Measurements from ENCODE around the gene MAP3K19. TPM values are rescaled to one million over a fixed set of nuclear protein-coding genes. Genes with fewer than 3 reads are reported as not detected.
A peak's percentile ranks its signal among the peaks of the same experiment; 100 is the strongest.

MAP3K19 gene
- total and polyA plus RNA-seq, 2 experiments from 2014 or later, result not detected

GRCh38 chr2:134934150-134934549 lies 113.1 kb downstream of the MAP3K19 start:
- 85% methylated on average over 2 of the region's 2 CpGs for WGBS (ENCODE audit: low lambda C conversion rate, missing lambda C conversion rate)
- H3K4me3 ChIP-seq, result no peak overlapping the region
- H3K4me1 ChIP-seq (ENCODE audit: insufficient read depth), result no peaks in the 10 kb centered on the region
- DNase-seq (ENCODE audit: low spot score), result no peak
- no peaks in the 10 kb centered on the region for H3K27me3 ChIP-seq
- no peaks in the 10 kb centered on the region for H3K9me2 ChIP-seq (replicated peaks; ENCODE audit: insufficient read depth)
- H3K4me2 ChIP-seq, result no peak overlapping the region
- H4K20me1 ChIP-seq (ENCODE audit: insufficient read depth, poor library complexity, severe bottlenecking), result peaks cover 89% of the 10 kb centered on the region
- no peaks in the 10 kb centered on the region for H3K36me3 ChIP-seq (replicated peaks; ENCODE audit: insufficient read depth, low read depth)
- H3K79me2 ChIP-seq, result peaks cover 99% of the 10 kb centered on the region
- no peaks in the 10 kb centered on the region for H3K9me3 ChIP-seq (ENCODE audit: low read depth)
- no peak overlapping the region for H3K27ac ChIP-seq
- TF ChIP-seq EZH2phosphoT487 (IDR thresholded peaks at IDR 0.05; ENCODE audit: low read depth, severe bottlenecking, unreplicated experiment) (no peak), CTCF (IDR thresholded peaks at IDR 0.05; ENCODE audit: poor library complexity) (no peak), EZH2 (IDR thresholded peaks at IDR 0.05; ENCODE audit: borderline replicate concordance) (no peak)
- H2AFZ ChIP-seq, result no peak overlapping the region

- Histone ChIP-seq H3K36me3 (replicated peaks; ENCODE audit: insufficient read depth, low read depth) (no peaks in the 10 kb centered on the region), H3K4me3 (no peak overlapping the region), H3K9me3 (ENCODE audit: low read depth) (no peaks in the 10 kb centered on the region), H3K79me2 (peaks cover 99% of the 10 kb centered on the region), H2AFZ (no peak overlapping the region), H3K27ac (no peak overlapping the region), H3K4me1 (ENCODE audit: insufficient read depth) (no peaks in the 10 kb centered on the region), H3K4me2 (no peak overlapping the region), H3K9me2 (replicated peaks; ENCODE audit: insufficient read depth) (no peaks in the 10 kb centered on the region), H4K20me1 (ENCODE audit: insufficient read depth, poor library complexity, severe bottlenecking) (peaks cover 91% of the 10 kb centered on the region), H3K27me3 (no peaks in the 10 kb centered on the region)
- TF ChIP-seq CTCF (IDR thresholded peaks at IDR 0.05; ENCODE audit: poor library complexity) (no peak), EZH2phosphoT487 (IDR thresholded peaks at IDR 0.05; ENCODE audit: low read depth, severe bottlenecking, unreplicated experiment) (no peak), EZH2 (IDR thresholded peaks at IDR 0.05; ENCODE audit: borderline replicate concordance) (no peak)
- WGBS (ENCODE audit: low lambda C conversion rate, missing lambda C conversion rate), result 97% methylated on average over 1 of the region's 1 CpG
- DNase-seq (ENCODE audit: low spot score), result no peak
Measured at GRCh38 chr2:134933732-134934131, 113.5 kb downstream of the MAP3K19 start.

GRCh38 chr2:134932864-134933526 lies 114.3 kb downstream of the MAP3K19 start:
- H2AFZ ChIP-seq, result no peak overlapping the region
- H3K27ac ChIP-seq, result peak overlapping the region; percentile 52
- H3K4me2 ChIP-seq, result peak overlapping the region; percentile 45
- peaks cover 93% of the 10 kb centered on the region for H4K20me1 ChIP-seq (ENCODE audit: insufficient read depth, poor library complexity, severe bottlenecking)
- 80% methylated on average over 3 of the region's 3 CpGs for WGBS (ENCODE audit: low lambda C conversion rate, missing lambda C conversion rate)
- no peak overlapping the region for H3K4me3 ChIP-seq
- TF ChIP-seq EZH2phosphoT487 (IDR thresholded peaks at IDR 0.05; ENCODE audit: low read depth, severe bottlenecking, unreplicated experiment) (no peak), EZH2 (IDR thresholded peaks at IDR 0.05; ENCODE audit: borderline replicate concordance) (no peak), CTCF (IDR thresholded peaks at IDR 0.05; ENCODE audit: poor library complexity) (no peak)
- no peaks in the 10 kb centered on the region for H3K9me3 ChIP-seq (ENCODE audit: low read depth)
- H3K9me2 ChIP-seq (replicated peaks; ENCODE audit: insufficient read depth), result no peaks in the 10 kb centered on the region
- H3K4me1 ChIP-seq (ENCODE audit: insufficient read depth), result no peaks in the 10 kb centered on the region
- H3K27me3 ChIP-seq, result no peaks in the 10 kb centered on the region
- H3K79me2 ChIP-seq, result peaks cover 99% of the 10 kb centered on the region
- no peak for DNase-seq (ENCODE audit: low spot score)
- H3K36me3 ChIP-seq (replicated peaks; ENCODE audit: insufficient read depth, low read depth), result no peaks in the 10 kb centered on the region

All from hepatocyte (in vitro differentiated cells).